ENCODE results near the gene PAQR4. TPM values are rescaled to one million over a fixed set of nuclear protein-coding genes. Genes with fewer than 3 reads are reported as not detected.

The PAQR4 gene
- total and polyA plus RNA-seq, 2 of the 13 experiments (the other 11 are each of a cell fraction or from before 2014, with no cell fraction given) = 15.9 to 24.8 TPM

DNA sequence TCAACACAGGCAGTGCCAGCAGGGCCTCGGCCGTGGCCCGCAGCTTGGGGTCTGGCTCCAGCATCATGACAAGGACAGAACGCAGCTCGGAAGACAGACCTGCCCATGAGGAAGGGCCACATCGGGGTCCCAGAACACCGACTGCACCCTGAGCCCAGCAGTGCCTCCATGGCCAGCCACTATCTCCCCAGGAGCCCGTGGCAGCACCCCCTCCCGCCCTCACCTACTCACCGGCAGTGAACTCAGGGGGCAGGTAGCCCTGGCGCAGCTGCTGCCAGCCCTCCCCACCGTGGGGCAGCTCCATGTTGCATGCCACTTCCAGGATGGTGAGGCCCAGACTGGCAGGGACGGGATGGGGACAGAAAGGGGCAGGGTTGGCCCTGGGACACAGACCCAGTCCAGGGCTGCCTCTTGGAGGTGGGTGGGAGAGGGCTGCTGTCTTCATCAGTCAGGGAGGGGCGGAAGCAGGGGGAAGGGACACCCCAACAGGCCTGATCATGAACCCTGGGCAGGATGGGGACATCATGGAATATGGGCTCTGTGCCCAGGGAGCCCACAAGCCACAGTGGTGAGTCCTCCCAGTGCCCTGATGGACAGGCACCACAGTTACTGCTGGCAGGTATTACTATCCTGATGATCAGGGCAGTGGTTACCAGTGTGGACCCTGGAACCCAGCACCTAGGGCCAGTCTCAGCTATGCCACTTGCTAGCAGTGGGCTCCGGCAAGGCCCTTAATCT is 5.3 kb downstream of the PAQR4 start:
- WGBS (ENCODE audit: low lambda C conversion rate) = 98% methylated on average over 6 of the region's 15 CpGs
- Histone ChIP-seq H3K79me2 (ENCODE audit: insufficient read depth, low read length) (peaks cover 13% of the 10 kb centered on the region), H3K9me3 (ENCODE audit: low read length) (no peaks in the 10 kb centered on the region)

More for the DNA sequence above, 5.3 kb downstream of the PAQR4 start:
- ChIA-PET CTCF (ENCODE audit: low intra/inter-chr PET ratio, low total read pairs) (no interaction called here), POLR2A (interaction anchor here (0.8 kb wide), 1 partner anchor 47 kb away, joined by 4 read pairs; no protein-coding TSS in a partner anchor)
- H4K20me1 ChIP-seq (ENCODE audit: insufficient read depth, low read length) = no peaks in the 10 kb centered on the region
- H2AFZ ChIP-seq (ENCODE audit: low read length) = no peak overlapping the region
- H3K27me3 ChIP-seq (ENCODE audit: control insufficient read depth in 1 of 2, insufficient read depth in 2 of 2, low read length in 2 of 2) = no peaks in the 10 kb centered on the region; a peak in 1 of 5 replicates
- DNase-seq (ENCODE audit: low spot score) = no peak
- H3K4me1 ChIP-seq (ENCODE audit: insufficient read depth, low read length) = peaks cover 10% of the 10 kb centered on the region
- in situ Hi-C loops (cut with HindIII; ENCODE audit: extremely low pct_ligation_motif_present, low pct_unique_long_range_greater_than_20kb) (no loop called here), intact Hi-C loops (cut with micrococcal nuclease; ENCODE audit: unreplicated experiment) (no loop called here)
- no peak for FAIRE-seq
- no peak overlapping the region for H3K4me2 ChIP-seq (ENCODE audit: low read depth, low read length)
- H3K9ac ChIP-seq (ENCODE audit: insufficient read depth, low read depth, low read length) = no peak overlapping the region
- BruUV-seq (replicated peaks) = no TSS peak
- peaks cover 2 to 18% of the 10 kb centered on the region in 2 experiments; a peak in 3 of 5 replicates for H3K36me3 ChIP-seq (replicated peaks in 1 of 2; ENCODE audit: control insufficient read depth in 1 of 2, insufficient read depth in 2 of 2, low read length in 2 of 2)
- no peak for ATAC-seq
- TF ChIP-seq RBFOX2 (IDR thresholded peaks at IDR 0.05; ENCODE audit: low read depth, low read length) = peak; percentile 47; the same call in 1 of the 2 replicates
- TF ChIP-seq AGO2 (optimal IDR thresholded peaks at IDR 0.05; ENCODE audit: low read depth, low read length) = peak; percentile 54
- no peak for TF ChIP-seq HNF4A (CRISPR knock-in tag; IDR thresholded peaks at IDR 0.05)
- TF ChIP-seq, protein P1, sequence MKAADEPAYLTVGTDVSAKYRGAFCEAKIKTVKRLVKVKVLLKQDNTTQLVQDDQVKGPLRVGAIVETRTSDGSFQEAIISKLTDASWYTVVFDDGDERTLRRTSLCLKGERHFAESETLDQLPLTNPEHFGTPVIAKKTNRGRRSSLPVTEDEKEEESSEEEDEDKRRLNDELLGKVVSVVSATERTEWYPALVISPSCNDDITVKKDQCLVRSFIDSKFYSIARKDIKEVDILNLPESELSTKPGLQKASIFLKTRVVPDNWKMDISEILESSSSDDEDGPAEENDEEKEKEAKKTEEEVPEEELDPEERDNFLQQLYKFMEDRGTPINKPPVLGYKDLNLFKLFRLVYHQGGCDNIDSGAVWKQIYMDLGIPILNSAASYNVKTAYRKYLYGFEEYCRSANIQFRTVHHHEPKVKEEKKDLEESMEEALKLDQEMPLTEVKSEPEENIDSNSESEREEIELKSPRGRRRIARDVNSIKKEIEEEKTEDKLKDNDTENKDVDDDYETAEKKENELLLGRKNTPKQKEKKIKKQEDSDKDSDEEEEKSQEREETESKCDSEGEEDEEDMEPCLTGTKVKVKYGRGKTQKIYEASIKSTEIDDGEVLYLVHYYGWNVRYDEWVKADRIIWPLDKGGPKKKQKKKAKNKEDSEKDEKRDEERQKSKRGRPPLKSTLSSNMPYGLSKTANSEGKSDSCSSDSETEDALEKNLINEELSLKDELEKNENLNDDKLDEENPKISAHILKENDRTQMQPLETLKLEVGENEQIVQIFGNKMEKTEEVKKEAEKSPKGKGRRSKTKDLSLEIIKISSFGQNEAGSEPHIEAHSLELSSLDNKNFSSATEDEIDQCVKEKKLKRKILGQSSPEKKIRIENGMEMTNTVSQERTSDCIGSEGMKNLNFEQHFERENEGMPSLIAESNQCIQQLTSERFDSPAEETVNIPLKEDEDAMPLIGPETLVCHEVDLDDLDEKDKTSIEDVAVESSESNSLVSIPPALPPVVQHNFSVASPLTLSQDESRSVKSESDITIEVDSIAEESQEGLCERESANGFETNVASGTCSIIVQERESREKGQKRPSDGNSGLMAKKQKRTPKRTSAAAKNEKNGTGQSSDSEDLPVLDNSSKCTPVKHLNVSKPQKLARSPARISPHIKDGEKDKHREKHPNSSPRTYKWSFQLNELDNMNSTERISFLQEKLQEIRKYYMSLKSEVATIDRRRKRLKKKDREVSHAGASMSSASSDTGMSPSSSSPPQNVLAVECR (CRISPR knock-in tag; IDR thresholded peaks at IDR 0.05; ENCODE audit: borderline replicate concordance) = 0 out of 2 replicates have a peak, but pooled peaks have one; percentile 16
- H3K4me3 ChIP-seq (replicated peaks in 1 of 3; ENCODE audit: insufficient read depth in 1 of 3, low read depth in 2 of 3, low read length in 3 of 3) = no peak overlapping the region
- H3K27ac ChIP-seq (ENCODE audit: extremely low read length, insufficient read depth, low read length) = no peak overlapping the region
